Measurements from ENCODE around the gene TNFRSF9.
A peak's percentile ranks its signal among the peaks of the same experiment; 100 is the strongest.
"Not testable (repeated sequence)": the region's sequence is repeated elsewhere in the genome, so short reads cannot be mapped to it uniquely, and the experiment has no call there.

TNFRSF9 gene

GRCh38 chr1:7960867-7961215 lies 20.2 kb upstream of the TNFRSF9 start:
- DNase-seq = no peak

- peak; percentile 24 to 66 (median 52) for DNase-seq
Measured at GRCh38 chr1:7960165-7960564, 19.5 kb upstream of the TNFRSF9 start.

GRCh38 chr1:7956218-7957032 lies 15.8 kb upstream of the TNFRSF9 start:
- no peak for DNase-seq

GRCh38 chr1:7954683-7955082 lies 14.0 kb upstream of the TNFRSF9 start:
- DNase-seq = no peak

- DNase-seq = peak; percentile 98 to 99 (median 99)
Measured at GRCh38 chr1:7953850-7954609, 13.4 kb upstream of the TNFRSF9 start.

GRCh38 chr1:7952791-7953190 lies 12.2 kb upstream of the TNFRSF9 start:
- DNase-seq = not testable (repeated sequence)

- no peak for DNase-seq
Measured at GRCh38 chr1:7948960-7949359, 8.3 kb upstream of the TNFRSF9 start.

- peak in 3 of 4 experiments; percentile 26 to 64 (median 50) for DNase-seq
Measured at GRCh38 chr1:7943251-7943650, 2.6 kb upstream of the TNFRSF9 start.

GRCh38 chr1:7942214-7942921 lies 1.7 kb upstream of the TNFRSF9 start:
- peak; percentile 79 to 90 (median 87) for DNase-seq

GRCh38 chr1:7941437-7941793 lies 776 bp upstream of the TNFRSF9 start:
- DNase-seq = peak; percentile 46 to 69 (median 58)

GRCh38 chr1:7940034-7940433 lies 605 bp downstream of the TNFRSF9 start:
- DNase-seq = no peak

- no peak for DNase-seq
Measured at GRCh38 chr1:7938070-7938469, 2.6 kb downstream of the TNFRSF9 start.

- no peak for DNase-seq
Measured at GRCh38 chr1:7932524-7933138, 8.0 kb downstream of the TNFRSF9 start.

- DNase-seq = no peak
Measured at GRCh38 chr1:7931446-7931812, 9.2 kb downstream of the TNFRSF9 start.

- no peak for DNase-seq
Measured at GRCh38 chr1:7930645-7931445, 9.8 kb downstream of the TNFRSF9 start.

GRCh38 chr1:7929637-7930036 lies 11.0 kb downstream of the TNFRSF9 start:
- no peak for DNase-seq

GRCh38 chr1:7928247-7928646 lies 12.4 kb downstream of the TNFRSF9 start:
- no peak for DNase-seq

- DNase-seq = not testable (repeated sequence)
Measured at GRCh38 chr1:7927061-7927460, 13.6 kb downstream of the TNFRSF9 start.

GRCh38 chr1:7922301-7922700 lies 18.3 kb downstream of the TNFRSF9 start:
- DNase-seq = peak in 2 of 4 experiments; percentile 20 to 32

GRCh38 chr1:7921796-7922195 lies 18.8 kb downstream of the TNFRSF9 start:
- no peak for DNase-seq

GRCh38 chr1:7919880-7920279 lies 20.8 kb downstream of the TNFRSF9 start:
- DNase-seq = no peak

GRCh38 chr1:7917971-7918370 lies 22.7 kb downstream of the TNFRSF9 start:
- not testable (repeated sequence) for DNase-seq

All from suppressor macrophage (primary cell).